ENCODE results near the gene AP4M1.
"Not testable (repeated sequence)": the region's sequence is repeated elsewhere in the genome, so short reads cannot be mapped to it uniquely, and the experiment has no call there.

AP4M1 gene

DNA sequence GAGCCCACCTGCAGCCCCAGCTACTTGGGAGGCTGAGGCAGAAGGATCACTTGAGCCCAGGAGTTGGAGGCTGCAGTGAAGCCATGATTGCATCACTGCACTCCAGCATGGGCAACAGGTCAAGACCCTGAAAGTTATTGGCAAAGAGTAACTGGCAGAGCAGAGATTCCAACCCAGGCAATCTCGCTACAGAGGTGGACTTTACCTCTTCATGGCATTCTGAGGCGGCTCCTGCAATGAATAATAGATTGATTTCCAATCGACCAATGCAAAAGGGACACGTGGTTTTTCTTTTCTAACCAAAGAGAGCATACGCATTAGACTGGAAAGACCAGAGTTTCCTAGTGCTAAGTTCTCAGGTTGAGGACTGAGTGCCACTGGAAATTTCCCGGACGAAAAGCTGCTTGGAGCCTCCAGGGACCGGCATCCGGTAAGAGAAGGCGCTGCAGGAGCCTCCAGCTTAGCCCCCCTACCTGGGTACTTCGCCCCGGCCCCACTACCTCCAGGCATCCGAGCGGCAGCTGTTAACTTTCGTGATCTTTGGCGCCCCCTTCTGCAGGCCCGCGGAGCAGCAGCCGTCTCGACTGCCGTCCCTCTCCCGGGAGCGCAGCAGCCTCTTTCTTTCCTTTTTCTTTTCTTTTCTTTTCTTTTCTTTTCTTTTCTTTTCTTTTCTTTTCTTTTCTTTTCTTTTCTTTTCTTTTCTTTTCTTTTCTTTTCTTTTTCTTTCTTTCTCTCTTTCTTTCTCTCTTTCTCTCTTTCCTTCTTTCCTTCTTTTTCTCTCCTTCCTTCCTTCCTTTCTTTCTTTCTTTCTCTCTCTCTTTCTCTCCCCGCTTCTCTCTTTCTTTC is 29.4 kb downstream of the AP4M1 start:
- peak; percentile 91 for DNase-seq (ENCODE audit: low read depth, low spot score)

DNA sequence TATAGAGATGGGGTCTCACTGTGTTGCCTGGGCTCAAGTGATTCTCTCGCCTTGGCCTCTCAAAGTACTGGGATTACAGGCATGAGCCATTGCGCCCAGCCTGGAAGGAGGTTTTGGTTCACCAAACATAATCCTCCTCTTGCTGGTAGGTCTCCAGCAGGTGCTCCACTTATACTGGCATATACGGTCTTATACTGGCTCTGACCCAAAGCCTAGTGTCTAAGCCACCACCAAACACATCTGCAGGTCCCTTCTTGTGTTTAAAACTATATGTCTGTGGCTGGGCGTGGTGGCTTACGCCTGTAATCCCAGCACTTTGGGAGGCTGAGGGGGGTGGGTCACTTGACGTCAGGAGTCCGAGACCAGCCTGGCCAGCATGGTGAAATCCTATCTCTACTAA is 30.7 kb downstream of the AP4M1 start:
- no peak for DNase-seq (ENCODE audit: low read depth, low spot score)

DNA sequence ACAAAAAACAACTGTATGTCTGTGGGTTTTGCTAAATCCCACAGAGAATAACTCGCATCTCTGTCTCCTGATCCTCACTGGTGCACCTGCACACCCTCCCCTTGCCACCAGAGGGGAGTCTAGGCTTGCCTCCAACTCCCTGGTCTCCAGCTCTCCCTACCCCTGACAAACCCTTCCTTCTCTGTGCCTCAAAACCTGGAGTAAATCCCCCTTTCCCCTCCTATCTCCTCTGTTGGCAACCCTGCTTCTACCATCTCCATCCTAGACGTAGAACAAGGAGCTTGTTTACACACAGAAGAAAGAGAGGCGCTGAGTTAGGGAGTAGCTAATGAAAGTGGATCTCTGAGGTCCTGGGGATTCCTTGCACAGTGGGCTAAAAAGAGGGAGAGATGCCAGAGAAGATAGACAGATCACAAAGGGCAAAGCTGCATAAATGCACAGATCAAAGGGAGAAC is 31.3 kb downstream of the AP4M1 start:
- DNase-seq (ENCODE audit: low read depth, low spot score): peak; percentile 80

DNA sequence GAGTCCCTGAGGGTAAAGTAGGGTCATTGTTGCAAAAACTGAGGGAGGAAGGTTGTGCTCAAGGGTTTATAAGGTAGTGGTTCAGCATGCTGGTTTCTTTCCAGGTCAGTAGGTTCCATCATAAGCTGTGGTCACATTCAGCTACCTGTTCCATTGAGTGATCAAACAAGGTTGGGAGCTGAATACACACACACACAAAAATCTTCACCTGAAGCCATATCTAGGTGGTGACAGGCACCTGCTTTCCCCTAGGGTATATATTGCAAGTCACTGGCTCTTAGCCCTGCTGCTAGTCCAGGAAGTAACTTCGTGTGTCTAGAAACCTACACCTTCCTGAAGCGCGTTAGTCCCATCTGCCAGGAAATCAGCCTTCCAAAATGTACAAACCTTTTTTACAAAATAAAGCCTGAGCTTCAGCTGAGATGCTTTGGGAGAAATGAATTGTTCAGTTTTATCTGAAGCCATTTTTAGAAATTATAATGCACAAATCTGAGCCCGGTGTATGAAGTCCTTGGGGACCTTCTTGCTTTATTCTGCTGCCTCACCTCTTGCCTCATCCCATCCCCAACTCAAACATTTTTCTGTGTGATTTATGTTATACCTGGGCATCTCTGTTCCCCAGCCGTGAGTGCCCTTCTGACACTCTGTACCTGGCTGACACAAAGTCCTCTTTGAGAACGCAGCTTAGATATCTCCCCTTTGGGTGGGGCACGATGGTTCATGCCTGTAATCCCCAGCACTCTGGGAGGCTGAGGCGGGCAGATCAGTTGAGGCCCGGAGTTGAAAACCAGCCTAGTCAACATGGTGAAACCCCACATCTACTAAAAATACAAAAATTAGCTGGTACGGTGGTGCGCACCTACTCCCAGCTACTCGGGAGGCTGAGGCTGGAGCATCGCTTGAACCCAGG is 36.7 kb downstream of the AP4M1 start:
- no peak for DNase-seq (ENCODE audit: low read depth, low spot score)

DNA sequence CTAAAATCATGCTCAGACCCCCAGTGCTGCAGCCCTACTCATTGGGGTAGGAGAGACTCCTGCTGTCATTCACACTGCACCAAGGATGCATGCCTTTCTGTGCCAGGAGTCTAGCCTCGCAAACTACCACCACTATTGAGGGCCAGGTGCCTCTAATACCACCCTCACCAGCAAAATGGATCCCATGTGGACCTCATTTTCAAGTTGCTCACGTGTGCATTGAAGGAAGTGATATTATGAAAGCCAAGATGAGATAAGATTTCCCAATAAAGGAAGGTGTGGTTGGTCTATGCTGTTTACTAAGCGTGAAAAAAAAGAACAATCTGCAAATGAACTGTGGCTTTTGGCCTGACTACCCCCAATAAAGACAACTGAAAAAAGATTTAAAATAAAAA is 40.1 kb downstream of the AP4M1 start:
- no peak for DNase-seq (ENCODE audit: low read depth, low spot score)

DNA sequence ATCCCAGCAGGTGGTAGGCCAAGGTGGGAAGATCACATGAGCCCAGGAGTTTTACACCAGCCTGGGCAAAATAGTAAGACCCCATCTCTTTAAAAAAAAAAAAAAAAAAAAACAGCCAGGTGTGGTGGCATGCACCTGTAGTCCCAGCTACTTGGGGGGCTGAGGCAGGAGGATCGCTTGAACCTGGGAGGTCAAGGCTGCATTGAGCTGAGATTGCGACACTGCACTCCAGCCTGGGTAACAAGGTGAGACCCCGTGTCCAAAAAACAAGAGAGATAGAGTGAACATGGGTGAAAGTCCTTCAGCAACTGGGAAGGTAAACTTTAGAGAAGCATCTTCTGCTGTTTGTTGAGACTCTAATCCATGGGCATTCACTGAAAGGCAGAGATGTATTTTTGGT is 41.0 kb downstream of the AP4M1 start:
- DNase-seq (ENCODE audit: low read depth, low spot score): no peak

DNA sequence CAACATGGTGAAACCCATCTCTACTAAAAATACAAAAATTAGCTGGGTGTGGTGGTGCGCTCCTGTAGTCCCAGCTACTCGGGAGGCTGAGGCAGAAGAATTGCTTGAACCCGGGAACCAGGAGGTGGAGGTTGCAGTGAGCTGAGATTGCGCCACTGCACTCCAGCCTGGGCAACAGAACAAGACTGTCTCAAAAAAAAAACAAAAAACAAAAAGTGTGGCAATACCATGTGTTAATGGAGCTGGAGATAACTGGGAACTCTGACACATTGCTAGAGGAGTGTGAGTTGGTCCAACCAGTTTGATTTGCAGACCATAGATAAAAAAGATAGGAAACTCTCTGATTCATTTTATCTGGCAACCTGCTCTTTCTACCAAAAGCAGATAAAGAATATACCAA is 44.9 kb downstream of the AP4M1 start:
- not testable (repeated sequence) for DNase-seq (ENCODE audit: low read depth, low spot score)

DNA sequence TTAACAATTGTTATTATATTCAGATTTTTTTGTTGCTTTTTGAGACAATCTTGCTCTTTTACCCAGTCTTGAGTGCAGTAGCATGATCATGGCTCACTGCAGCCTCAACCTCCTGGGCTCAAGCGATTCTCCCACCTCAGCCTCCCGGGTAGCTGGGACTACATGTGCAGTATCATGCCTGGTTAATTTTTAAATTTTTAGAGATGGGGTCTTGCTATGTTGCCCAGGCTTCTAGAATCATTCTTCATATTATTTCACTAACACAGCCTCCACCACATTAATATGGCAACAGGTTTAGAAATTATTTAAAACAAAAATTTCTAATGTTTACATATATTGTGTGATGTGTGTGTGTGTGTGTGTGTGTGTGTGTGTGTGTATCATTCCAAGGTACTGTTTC is 45.8 kb downstream of the AP4M1 start:
- no peak for DNase-seq (ENCODE audit: low read depth, low spot score)

DNA sequence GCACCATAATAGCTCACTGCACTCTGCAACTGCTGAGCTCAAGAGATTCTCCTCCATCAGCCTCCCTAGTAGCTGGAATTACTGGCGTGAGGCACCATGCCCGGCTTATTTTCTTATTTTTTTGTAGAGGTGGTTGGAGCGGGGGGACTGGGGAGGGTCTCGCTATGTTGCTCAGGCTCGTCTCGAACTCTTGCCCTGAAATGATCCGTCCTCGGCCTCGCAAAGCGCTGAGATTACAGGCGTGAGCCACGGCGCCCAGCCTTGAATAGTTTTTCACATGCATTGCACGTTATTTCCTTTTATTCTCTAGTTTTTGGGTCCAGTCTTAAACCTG is 46.7 kb downstream of the AP4M1 start:
- DNase-seq (ENCODE audit: low read depth, low spot score): no peak

DNA sequence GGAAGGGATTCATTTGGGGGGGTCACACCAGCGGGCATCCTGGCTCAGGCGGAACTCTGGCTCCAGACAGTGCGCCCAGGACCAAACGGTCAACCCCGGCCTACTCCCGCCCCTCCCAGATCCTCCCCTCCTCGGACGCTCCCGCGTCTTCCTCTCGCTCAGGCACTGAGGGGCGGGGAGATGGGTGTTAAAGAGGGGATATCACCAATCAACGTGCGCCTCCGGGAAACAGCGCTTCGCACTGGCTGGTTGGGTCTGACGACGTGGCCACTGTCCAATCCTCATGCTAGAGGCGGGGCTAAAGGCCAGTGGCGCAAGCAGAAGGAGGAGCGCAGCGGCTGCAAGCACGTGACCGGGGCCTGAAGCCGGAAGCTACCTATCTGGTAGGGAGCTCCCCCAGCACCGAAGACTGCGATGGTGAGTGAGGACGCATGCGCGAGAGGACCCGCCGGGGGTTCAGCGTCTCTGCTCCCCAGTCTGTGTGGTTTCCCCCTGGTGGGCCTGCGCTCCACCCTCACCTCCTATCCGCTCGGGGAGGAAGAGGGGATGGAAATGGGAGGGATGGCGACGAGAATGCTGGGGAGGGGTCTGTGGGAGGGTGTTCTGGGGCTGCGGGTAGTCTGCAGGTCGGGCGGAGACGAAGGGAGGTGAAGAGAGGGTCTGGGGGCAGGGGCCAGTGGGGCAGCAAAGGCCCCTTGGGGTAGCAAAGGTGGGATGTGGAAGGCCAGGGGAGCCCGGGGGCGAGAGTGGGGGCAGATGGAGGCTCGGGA is 47.3 kb downstream of the AP4M1 start, which contains the start of gene LAMTOR4:
LAMTOR4 (plus strand) TSS at position 360 of the 770 bp plus-strand sequence; CDS start at position 415, 55 bp downstream.
- peak; percentile 100 for DNase-seq (ENCODE audit: low read depth, low spot score)

DNA sequence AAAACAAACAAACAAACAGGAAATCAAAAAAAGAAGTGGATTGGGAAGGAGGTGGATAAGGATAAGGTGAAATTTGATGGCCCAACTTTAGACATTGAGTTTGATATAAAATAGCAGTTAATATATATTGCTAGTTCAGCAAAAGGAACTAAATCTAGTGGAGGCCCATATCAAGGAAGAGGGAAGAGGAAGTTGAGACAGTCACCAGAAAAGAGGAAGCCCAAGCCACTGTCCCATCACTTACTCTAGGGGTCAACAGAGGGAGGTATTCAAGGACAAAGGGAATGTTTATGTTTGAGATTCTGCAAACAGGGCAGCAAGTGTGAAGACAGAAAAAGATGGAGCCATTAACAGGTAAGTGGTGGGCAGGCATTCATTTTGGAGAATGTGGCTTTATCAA is 51.0 kb downstream of the AP4M1 start:
- DNase-seq (ENCODE audit: low read depth, low spot score): no peak

DNA sequence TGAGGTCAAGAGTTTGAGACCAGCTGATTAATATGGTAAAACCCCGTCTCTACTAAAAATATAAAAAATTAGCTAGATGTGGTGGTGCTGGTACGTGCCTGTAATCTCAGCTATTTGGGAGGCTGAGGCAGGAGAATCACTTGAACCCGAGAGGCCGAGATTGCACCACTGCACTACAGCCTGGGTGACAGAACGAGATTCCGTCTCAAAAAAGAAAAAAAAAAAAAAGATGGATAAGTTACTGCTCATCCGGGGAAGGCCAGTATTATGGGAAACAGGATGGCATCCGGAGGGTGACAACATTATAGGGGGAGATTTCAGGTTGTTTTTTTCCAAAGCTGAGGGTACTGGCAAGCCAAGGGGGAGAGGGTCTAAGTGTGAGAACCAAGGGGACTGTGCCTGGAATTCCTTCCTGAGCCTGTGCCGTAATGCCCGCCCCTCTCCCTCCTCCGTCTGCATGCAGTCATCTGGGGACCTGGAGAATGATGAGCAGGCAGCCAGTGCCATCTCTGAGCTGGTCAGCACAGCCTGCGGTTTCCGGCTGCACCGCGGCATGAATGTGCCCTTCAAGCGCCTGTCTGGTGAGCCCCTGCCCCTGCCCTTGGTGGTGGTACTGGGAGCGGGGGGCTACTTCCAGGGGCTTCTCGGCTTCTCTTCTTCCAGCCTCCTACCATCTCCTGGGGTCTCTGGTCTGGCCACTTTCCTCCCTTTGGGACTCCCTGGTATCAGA is 51.7 kb downstream of the AP4M1 start:
- DNase-seq (ENCODE audit: low read depth, low spot score): no peak

DNA sequence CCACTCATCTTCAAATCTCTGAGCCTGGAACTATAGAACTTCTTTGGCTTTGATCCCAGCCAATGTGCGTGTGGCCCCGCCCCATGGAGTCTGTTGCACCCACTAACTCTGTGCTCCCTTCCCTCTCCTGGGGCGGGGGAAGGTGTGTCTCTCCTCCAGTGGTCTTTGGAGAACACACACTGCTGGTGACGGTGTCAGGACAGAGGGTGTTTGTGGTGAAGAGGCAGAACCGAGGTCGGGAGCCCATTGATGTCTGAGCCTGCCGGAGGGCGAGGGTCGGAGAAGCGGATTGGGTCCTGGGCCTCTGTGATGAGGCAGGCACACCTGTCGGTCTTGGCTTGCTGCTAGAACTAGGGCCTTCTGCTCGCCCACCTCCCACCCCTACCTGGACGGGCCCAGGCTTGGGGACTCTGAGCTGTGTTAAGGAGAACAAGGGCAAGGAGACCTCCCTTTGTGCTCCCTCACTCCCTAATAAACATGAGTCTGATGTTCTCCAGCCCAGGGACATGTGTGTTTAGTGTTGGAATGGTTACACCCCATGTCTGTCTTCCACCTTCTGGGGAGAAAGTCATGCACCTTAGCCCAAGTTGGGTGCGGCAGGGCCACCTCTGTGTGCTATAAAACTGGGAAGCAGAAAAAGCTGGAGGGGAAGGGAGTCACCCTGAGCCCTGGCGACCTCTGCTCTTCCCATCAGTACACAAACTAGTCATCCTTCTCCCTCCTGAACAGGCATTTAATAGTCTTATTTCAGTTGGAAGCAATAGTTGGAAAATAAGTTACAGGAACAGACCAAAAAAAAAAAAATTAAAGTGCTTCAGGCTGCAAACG is 52.5 kb downstream of the AP4M1 start:
- DNase-seq (ENCODE audit: low read depth, low spot score): no peak

DNA sequence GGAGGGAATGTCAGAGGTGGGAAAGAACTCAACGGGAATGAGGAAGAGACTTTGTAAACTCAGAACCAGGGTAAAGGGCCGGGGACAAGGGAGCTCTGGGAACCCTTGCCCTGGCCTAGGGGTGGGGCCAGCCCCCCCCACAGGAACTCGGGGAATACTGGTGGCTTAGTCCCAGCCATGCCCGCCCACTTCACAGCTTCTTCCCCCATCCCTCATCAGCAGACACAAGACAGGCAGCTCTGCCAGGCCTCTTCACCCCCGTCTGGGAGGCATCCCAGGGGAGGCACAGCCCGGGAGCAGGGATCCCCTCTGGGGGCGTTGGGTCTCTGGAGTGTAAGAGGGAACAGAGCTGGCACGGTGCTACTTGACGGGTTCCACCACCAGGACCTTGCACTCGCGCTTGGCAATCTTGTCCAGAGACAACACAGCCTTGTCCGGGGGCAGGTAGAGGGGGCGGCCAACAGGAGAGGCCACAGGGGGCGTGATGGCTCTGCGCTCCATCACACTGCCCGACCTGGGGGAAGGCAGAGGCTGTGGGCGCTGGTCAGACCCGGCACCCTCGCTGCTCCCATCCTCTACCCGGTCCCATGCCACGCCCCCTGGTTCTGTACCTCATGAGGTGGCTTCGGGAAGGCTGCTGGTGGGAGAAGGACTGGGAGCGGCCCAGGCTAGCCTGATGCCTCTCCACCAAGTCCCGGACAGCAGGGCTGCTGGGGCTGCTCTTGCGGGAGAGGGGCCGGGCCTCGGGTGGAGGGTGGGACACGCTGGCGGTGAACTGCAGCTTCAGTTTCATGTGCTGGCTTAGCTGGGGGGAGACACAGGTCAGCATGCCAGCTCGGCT is 53.4 kb downstream of the AP4M1 start:
- DNase-seq (ENCODE audit: low read depth, low spot score): no peak

DNA sequence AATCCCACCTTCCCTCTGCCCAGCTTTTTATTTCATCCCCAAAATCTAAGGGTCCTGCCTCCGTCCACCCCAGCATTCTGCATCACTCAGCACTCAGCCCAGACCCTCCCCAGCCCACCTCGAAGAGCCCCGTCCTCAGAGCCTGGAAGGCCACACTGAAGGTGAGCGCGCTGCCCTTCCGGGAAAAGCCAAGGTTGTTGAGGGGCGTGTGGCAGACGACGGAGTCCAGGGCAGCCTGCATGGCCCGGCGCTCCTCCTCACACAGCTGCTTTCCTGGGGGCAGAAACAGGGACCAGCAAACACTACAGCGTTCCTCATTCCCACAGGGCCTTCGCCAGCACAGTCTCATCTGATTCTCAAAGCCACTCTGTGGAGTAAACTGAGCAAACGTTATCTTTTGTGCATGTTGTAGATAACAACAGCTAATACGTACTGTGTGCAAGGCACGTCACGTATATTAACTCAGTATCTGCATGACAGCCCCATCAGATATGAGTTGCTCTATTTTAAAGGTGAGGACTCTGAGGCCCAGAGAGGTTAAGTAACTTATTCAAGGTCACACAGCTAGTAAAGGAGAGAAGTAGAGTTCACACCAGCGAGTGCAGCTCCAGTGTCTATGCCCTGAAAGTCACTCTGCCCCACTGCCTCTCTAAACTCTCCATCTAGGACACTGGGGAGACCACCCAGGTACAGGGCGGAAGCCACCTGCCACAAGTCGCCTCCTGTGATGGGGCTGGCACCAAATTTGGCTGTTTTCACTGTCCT is 54.3 kb downstream of the AP4M1 start:
- DNase-seq (ENCODE audit: low read depth, low spot score): no peak

DNA sequence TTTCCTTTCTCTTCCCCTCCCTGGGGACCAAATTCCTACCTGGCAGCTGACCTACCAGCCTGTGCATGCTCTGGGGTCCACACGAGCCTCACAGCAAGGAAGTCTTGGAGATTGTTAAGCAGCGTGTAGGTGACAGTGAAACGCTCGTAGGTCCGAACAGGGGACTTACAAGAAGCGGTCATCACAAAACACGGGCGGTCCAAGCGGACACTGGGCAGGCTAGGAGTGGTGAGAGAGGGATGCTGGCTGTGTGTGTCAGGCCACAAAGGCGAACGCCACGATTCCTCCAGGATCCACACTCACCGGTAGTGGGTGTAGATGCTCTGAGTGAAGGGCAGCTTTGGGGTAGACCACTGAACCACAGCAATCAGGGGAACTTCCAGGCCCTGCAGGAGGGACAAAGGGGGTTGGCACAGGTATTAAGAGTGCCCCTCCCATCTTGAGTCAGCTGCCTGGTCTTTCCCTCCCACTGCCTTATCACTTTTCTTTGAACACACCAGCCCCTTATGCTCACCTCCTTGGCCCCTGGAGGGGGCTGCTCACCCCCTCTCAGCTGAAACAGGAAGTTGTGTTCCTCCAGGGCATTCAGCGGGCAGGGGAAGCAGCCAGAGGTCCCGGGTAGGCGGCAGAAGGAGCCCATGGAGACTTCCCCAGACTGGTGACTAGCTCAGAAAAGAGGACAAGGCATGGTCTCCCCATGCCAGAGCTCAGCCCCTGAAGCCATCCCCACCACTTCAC is 55.1 kb downstream of the AP4M1 start:
- DNase-seq (ENCODE audit: low read depth, low spot score): peak; percentile 50

DNA sequence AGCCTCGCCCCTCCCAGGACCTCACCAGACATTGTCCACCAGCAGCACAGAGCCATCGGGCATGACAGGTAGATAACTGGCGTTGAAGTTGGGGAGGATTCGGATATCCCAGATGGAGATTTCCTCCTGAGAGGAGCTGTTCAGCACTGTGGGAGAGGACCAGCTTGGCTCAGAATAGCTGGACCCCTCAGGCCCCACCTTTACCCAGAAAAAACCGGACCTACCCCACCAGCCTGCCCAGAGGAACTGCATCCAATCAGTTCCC is 55.6 kb downstream of the AP4M1 start:
- no peak for DNase-seq (ENCODE audit: low read depth, low spot score)

Data from ELF-1 (cell line).